Hematopoietic multipotent progenitor cell treated with erythropoietin and hydrocortisone succinate and interleukin-3 and kit ligand, for 15 days (in vitro differentiated cells): ENCODE measurements around the gene PCDHGA2.
"Not testable (repeated sequence)": the region's sequence is repeated elsewhere in the genome, so short reads cannot be mapped to it uniquely, and the experiment has no call there.

Experiments used
- DNase-seq: peaks from one replicate; pipeline ENCODE4 v3.0.0-alpha.2; 2015; ENCODE audit warnings: low spot score

Gene PCDHGA2

GRCh38 chr5:141383345-141383744, 44.8 kb downstream of the PCDHGA2 start:
- no peak for DNase-seq

- DNase-seq, result no peak
Measured at GRCh38 chr5:141384471-141385267, 46.1 kb downstream of the PCDHGA2 start.

GRCh38 chr5:141387557-141388311, 49.2 kb downstream of the PCDHGA2 start, which contains the start of gene PCDHGB4:
Gene PCDHGB4, plus strand, starts transcription at chr5:141387698. Its CDS starts 187 bp downstream, at chr5:141387885.
- not testable (repeated sequence) for DNase-seq

GRCh38 chr5:141388661-141389060, 50.1 kb downstream of the PCDHGA2 start:
- DNase-seq, result no peak

- no peak for DNase-seq
Measured at GRCh38 chr5:141389153-141390042, 50.8 kb downstream of the PCDHGA2 start.

- DNase-seq, result no peak
Measured at GRCh38 chr5:141392429-141393198, 54.1 kb downstream of the PCDHGA2 start, which contains the start of gene PCDHGA8. Gene PCDHGA8, plus strand, starts transcription at chr5:141392633. Its CDS starts 181 bp downstream, at chr5:141392814.
